ENCODE results near the gene RPTOR.

GRCh38 chr17:80882926-80883685, 338.5 kb downstream of the RPTOR start:
- TF ChIP-seq CTCF (IDR thresholded peaks at IDR 0.05; ENCODE audit: borderline replicate concordance, extremely low read depth, low read length, poor library complexity, severe bottlenecking) (no peak), EZH2 (IDR thresholded peaks at IDR 0.05; ENCODE audit: borderline replicate concordance, low read depth, low read length, severe bottlenecking) (no peak)
